Gastroesophageal sphincter (tissue), 3 donors: ENCODE results near the gene FAR2.
A peak's percentile ranks its signal among the peaks of the same experiment; 100 is the strongest.

Experiments
- EP300 ChIP-seq: sonication (generic); formaldehyde crosslinking; IDR thresholded peaks from one replicate; pipeline ENCODE4 v1.6.1; 2017; ENCODE audit warnings: antibody characterized with exemption, mild to moderate bottlenecking
- POLR2A ChIP-seq, 2 donors: fragments of 450-650 bp; IDR thresholded peaks; one replicate each; pipeline ENCODE4 v1.6.1; 2017; ENCODE audit warnings: antibody characterized with exemption in 2 of 2, mild to moderate bottlenecking in 2 of 2, moderate library complexity in 1 of 2
- POLR2AphosphoS5 ChIP-seq: sonication (generic); formaldehyde crosslinking; IDR thresholded peaks from one replicate; pipeline ENCODE4 v1.6.1; 2017; ENCODE audit warnings: antibody characterized with exemption
- TF ChIP-seq, protein P1 (sequence below), 4 experiments: fragments of 200-600 bp in 2 of 4; fragments of 450-650 bp in 2 of 4; sonication (generic) in 1 of 4; IDR thresholded peaks; one replicate each; pipeline ENCODE4 v1.5.1; 2017 to 2019; ENCODE audit warnings: antibody characterized with exemption in 4 of 4, mild to moderate bottlenecking in 2 of 4, moderate library complexity in 2 of 4

DNA sequence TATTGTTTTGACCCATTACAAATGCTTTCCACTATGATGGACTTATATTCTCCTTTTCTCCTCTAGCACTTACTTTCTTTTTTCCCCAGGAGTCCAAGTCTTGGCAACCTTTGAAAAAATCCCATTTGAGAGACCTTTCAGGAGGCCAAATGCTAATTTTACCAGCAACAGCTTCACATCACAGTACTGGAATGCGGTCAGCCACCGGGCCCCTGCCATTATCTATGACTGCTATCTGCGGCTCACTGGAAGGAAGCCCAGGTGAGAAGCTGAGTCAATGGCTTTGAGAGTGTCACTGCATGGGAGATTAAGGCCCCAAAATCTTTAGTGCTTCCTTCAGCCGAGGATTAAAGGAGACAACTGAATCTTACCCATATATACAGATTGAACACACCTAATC is 167.7 kb downstream of the FAR2 start:
- TF ChIP-seq, protein P1, sequence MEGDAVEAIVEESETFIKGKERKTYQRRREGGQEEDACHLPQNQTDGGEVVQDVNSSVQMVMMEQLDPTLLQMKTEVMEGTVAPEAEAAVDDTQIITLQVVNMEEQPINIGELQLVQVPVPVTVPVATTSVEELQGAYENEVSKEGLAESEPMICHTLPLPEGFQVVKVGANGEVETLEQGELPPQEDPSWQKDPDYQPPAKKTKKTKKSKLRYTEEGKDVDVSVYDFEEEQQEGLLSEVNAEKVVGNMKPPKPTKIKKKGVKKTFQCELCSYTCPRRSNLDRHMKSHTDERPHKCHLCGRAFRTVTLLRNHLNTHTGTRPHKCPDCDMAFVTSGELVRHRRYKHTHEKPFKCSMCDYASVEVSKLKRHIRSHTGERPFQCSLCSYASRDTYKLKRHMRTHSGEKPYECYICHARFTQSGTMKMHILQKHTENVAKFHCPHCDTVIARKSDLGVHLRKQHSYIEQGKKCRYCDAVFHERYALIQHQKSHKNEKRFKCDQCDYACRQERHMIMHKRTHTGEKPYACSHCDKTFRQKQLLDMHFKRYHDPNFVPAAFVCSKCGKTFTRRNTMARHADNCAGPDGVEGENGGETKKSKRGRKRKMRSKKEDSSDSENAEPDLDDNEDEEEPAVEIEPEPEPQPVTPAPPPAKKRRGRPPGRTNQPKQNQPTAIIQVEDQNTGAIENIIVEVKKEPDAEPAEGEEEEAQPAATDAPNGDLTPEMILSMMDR (IDR thresholded peaks at IDR 0.05), result no peak
- peak; percentile 16 for TF ChIP-seq POLR2AphosphoS5
- TF ChIP-seq POLR2A (IDR thresholded peaks at IDR 0.05), result no peak
- no peak for TF ChIP-seq EP300
